Left lung (tissue), 10 donors: Measurements from ENCODE around the gene IL4I1. TPM values are rescaled to one million over a fixed set of nuclear protein-coding genes. Genes with fewer than 3 reads are reported as not detected.

Experiments
- ATAC-seq: fragments of 200-7000 bp; cut with Tn5 transposase; one replicate; pipeline ENCODE4 v1.9.1; 2020; ENCODE audit warnings: moderate library complexity
- DNase-seq, 4 donors: peaks; one replicate each; pipeline ENCODE4 v3.0.0-alpha.2; 2013 to 2020
- H3K27ac ChIP-seq, 2 donors: fragments of 200-600 bp; sonication (generic) in 1 of 2; one replicate each; pipeline versions ENCODE4 v1.5.0 to v1.8.0; 2020 to 2021
- H3K27me3 ChIP-seq, 2 donors: fragments of 200-600 bp; sonication (generic) in 1 of 2; one replicate each; pipeline versions ENCODE4 v1.5.0 to v1.8.0; 2020 to 2021
- H3K36me3 ChIP-seq, 2 donors: fragments of 200-600 bp; sonication (generic) in 1 of 2; one replicate each; pipeline versions ENCODE4 v1.5.0 to v1.8.0; 2020 to 2021
- H3K4me1 ChIP-seq, 2 donors: fragments of 200-600 bp; one replicate each; pipeline ENCODE4 v1.8.0; 2021
- H3K4me3 ChIP-seq, 2 donors: fragments of 200-600 bp; sonication (generic) in 1 of 2; one replicate each; pipeline versions ENCODE4 v1.5.0 to v1.8.0; 2020 to 2021; ENCODE audit warnings: mild to moderate bottlenecking in 1 of 2
- H3K9me3 ChIP-seq, 2 donors: fragments of 200-600 bp; sonication (generic) in 1 of 2; one replicate each; pipeline versions ENCODE4 v1.5.0 to v1.8.0; 2020 to 2021
- CTCF ChIP-seq, 2 donors: fragments of 200-600 bp; sonication (generic) in 1 of 2; IDR thresholded peaks; one replicate each; pipeline versions ENCODE4 v1.5.0 to v1.8.0; 2021; ENCODE audit warnings: antibody characterized with exemption in 2 of 2
- intact Hi-C, 2 donors: fragments of 100-400 bp; cut with DNase I; formaldehyde crosslinking; loops; one replicate each; pipeline versions ENCODE4 v1.11.2 to v1.14.2; 2022
- polyA plus RNA-seq, 6 donors: library from polyadenylated mRNA; unstranded; fragments of 120-200 nt; gene quantifications; one replicate each; pipeline ENCODE4 v1.2.1, GENCODE V29; 2013; ENCODE audit not compliant: insufficient read length in 6 of 6
- total RNA-seq, 2 donors: library from RNA; stranded (reverse); fragmentation: NEBNext Ultra II Directional; extraction: Animal tissue kit (Norgen Biotek cat#: 25700); gene quantifications; one replicate each; pipeline ENCODE4 v1.2.1, GENCODE V29; 2021
- donor health status: DM: no; HTN: yes; CAD: no.
- donor health status: DM: no; HTN: no; CAD: no.

The IL4I1 gene
- total and polyA plus RNA-seq, 8 donors: 1.1 to 6.5 (median 1.8) TPM

DNA sequence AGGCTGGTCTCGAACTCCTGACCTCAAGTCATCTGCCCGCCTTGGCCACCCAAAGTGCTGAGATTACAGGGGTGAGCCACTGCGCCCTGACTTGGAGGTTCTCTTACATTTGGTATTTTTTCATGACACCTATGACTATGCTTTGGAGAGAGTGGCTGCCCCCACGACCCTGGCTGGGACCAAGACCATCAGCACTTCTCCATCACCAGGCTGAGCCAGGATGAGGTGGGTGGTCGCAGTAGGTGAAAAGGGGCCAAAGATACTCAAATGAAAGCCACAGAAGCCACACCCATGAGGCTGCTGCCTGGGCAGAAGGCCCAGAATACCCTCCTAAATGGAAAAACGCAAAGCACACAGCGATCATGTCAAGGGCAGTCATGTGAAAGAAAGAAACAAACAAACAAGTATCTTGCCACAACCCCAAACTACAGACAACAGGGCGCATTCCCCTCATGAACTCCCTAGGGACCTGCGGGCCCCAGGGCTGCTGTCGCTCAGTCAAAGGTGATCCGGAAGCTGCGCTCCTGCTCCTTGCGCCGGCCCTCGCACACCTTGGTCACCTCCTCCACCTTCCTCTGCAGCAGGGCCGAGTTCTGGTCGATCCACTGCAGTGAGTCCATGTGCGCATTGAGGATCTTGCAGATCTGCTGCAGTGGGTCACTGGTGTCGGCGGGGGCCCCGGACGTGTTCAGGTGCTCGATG is 11.2 kb upstream of the IL4I1 start:
- Histone ChIP-seq H3K27me3 (no peaks in the 10 kb centered on the region), H3K36me3 (peaks cover 0 to 58% of the 10 kb centered on the region in 2 donors), H3K4me3 (no peak overlapping the region), H3K4me1 (peaks cover 4 to 45% of the 10 kb centered on the region in 2 donors), H3K27ac (no peak overlapping the region), H3K9me3 (no peaks in the 10 kb centered on the region)
- intact Hi-C loops: no loop called here
- DNase-seq (no peak), ATAC-seq (no peak)
- TF ChIP-seq CTCF (IDR thresholded peaks at IDR 0.05): no peak

DNA sequence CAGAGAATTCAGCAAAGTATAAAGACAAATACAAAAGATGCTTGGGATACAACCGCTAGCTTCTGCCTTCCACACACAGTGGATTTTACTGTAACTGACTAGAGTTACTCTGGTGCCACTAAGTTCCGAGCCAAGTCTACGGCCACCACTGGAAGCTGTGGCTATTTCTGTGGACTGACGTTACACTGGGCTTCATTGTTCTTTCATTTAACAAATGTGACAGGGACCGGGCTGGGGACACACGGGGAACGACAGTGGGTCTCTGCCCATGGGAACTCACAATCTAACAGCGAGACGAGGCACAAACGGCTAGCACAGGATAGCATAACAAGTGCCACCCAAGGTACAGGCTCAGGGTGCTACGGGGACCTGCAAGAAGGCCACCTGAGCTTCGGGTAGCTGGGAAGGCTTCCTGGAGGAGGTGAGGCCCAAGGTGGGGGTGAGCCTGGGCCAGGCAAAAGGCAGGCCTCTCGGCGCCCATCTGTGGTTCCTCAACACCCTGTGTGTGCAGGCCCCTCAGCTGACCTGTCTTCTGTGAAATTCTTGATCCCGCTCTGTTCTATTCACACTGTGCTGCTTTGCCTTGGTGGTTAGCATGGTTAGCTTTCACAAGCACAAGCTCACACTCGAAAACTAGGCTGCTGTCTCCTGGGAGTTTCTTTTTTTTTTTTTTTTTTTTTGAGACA is 10.3 kb upstream of the IL4I1 start:
- Histone ChIP-seq H3K27ac (no peak overlapping the region), H3K4me3 (no peak overlapping the region), H3K4me1 (peaks cover 4 to 37% of the 10 kb centered on the region in 2 donors), H3K9me3 (no peaks in the 10 kb centered on the region), H3K27me3 (no peaks in the 10 kb centered on the region), H3K36me3 (peaks cover 0 to 50% of the 10 kb centered on the region in 2 donors)
- ATAC-seq: no peak
- DNase-seq: no peak
- intact Hi-C loops: no loop called here
- TF ChIP-seq CTCF (IDR thresholded peaks at IDR 0.05): no peak

DNA sequence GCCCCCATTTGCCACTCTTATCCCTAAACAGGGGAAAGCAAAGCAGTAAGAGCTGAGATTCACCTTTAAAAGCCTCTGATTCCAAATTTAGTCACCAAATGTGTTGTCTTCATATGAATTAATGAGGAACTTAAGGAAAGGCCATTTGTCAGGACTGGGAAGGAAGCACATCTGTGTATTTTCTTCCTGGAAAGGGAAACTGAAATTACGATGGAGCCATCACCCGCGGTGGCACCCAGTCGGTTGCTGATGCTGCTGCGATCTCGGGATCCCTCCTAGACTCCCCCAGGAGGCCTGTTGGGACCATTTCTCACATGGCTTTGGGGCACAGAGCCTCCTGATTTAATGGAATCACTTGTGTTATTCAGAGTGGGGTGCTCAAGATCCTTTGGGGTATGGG is 7.4 kb upstream of the IL4I1 start:
- Histone ChIP-seq H3K4me1 (peaks cover 0 to 16% of the 10 kb centered on the region in 2 donors), H3K4me3 (no peak overlapping the region), H3K27me3 (no peaks in the 10 kb centered on the region), H3K36me3 (peaks cover 0 to 32% of the 10 kb centered on the region in 2 donors), H3K9me3 (no peaks in the 10 kb centered on the region), H3K27ac (peak overlapping the region in 1 of 2 donors; percentile 37)
- no peak for TF ChIP-seq CTCF (IDR thresholded peaks at IDR 0.05)
- DNase-seq: no peak
- intact Hi-C loops: no loop called here
- no peak for ATAC-seq

GRCh38 chr19:49895566-49896297 is 955 bp downstream of the IL4I1 start:
- no peak for TF ChIP-seq CTCF (IDR thresholded peaks at IDR 0.05)
- H3K9me3 ChIP-seq: no peaks in the 10 kb centered on the region
- ATAC-seq (no peak), DNase-seq (no peak)
- no peaks in the 10 kb centered on the region for H3K36me3 ChIP-seq
- peaks cover 0 to 6% of the 10 kb centered on the region in 2 donors for H3K27me3 ChIP-seq
- no peak overlapping the region for H3K27ac ChIP-seq
- H3K4me3 ChIP-seq: peak overlapping the region in 1 of 2 donors; percentile 14
- peaks cover 7 to 29% of the 10 kb centered on the region in 2 donors for H3K4me1 ChIP-seq
- intact Hi-C loops: no loop called here
